ENCODE results near the gene CSPG5.

Gene CSPG5

GRCh38 chr3:47604145-47604544 lies 25.5 kb upstream of the CSPG5 start:
- ATAC-seq (ENCODE audit: low read depth) (no peak), DNase-seq (ENCODE audit: low spot score in 2 of 2) (no peak)
- no peaks in the 10 kb centered on the region for H3K9me3 Mint-ChIP-seq
- peaks cover 31% of the 10 kb centered on the region for H3K36me3 Mint-ChIP-seq
- H3K4me3 Mint-ChIP-seq, result no peak overlapping the region
- no peak overlapping the region for H3K27ac Mint-ChIP-seq
- no peaks in the 10 kb centered on the region for H3K27me3 Mint-ChIP-seq
- no peaks in the 10 kb centered on the region for H3K4me1 Mint-ChIP-seq

GRCh38 chr3:47603332-47603731 lies 24.7 kb upstream of the CSPG5 start:
- Mint-ChIP-seq H3K9me3 (no peaks in the 10 kb centered on the region), H3K36me3 (peaks cover 30% of the 10 kb centered on the region)

GRCh38 chr3:47601281-47601680 lies 22.6 kb upstream of the CSPG5 start:
- Mint-ChIP-seq H3K9me3 (no peaks in the 10 kb centered on the region), H3K4me1 (no peaks in the 10 kb centered on the region), H3K4me3 (no peak overlapping the region), H3K27me3 (no peaks in the 10 kb centered on the region), H3K36me3 (peaks cover 33% of the 10 kb centered on the region), H3K27ac (no peak overlapping the region)
- ATAC-seq (ENCODE audit: low read depth) (no peak), DNase-seq (ENCODE audit: low spot score in 2 of 2) (no peak)

More at GRCh38 chr3:47603332-47603731, 24.7 kb upstream of the CSPG5 start:
- Mint-ChIP-seq H3K27me3 (no peaks in the 10 kb centered on the region), H3K4me3 (no peak overlapping the region), H3K27ac (no peak overlapping the region), H3K4me1 (no peaks in the 10 kb centered on the region)
- ATAC-seq (ENCODE audit: low read depth), result no peak
- DNase-seq (ENCODE audit: low spot score in 2 of 2), result no peak

GRCh38 chr3:47594792-47595191 lies 16.1 kb upstream of the CSPG5 start:
- no peaks in the 10 kb centered on the region for H3K27me3 Mint-ChIP-seq
- DNase-seq (ENCODE audit: low spot score in 2 of 2) (no peak), ATAC-seq (ENCODE audit: low read depth) (no peak)
- H3K4me1 Mint-ChIP-seq, result no peaks in the 10 kb centered on the region
- peaks cover 32% of the 10 kb centered on the region for H3K36me3 Mint-ChIP-seq
- no peak overlapping the region for H3K4me3 Mint-ChIP-seq
- no peaks in the 10 kb centered on the region for H3K9me3 Mint-ChIP-seq
- no peak overlapping the region for H3K27ac Mint-ChIP-seq

GRCh38 chr3:47592066-47592795 lies 13.6 kb upstream of the CSPG5 start:
- H3K36me3 Mint-ChIP-seq, result peaks cover 38% of the 10 kb centered on the region
- DNase-seq (ENCODE audit: low spot score in 2 of 2) (no peak), ATAC-seq (ENCODE audit: low read depth) (no peak)
- H3K27ac Mint-ChIP-seq, result no peak overlapping the region
- no peak overlapping the region for H3K4me3 Mint-ChIP-seq
- H3K4me1 Mint-ChIP-seq, result no peaks in the 10 kb centered on the region
- no peaks in the 10 kb centered on the region for H3K9me3 Mint-ChIP-seq
- no peaks in the 10 kb centered on the region for H3K27me3 Mint-ChIP-seq

GRCh38 chr3:47590216-47590615 lies 11.6 kb upstream of the CSPG5 start:
- ATAC-seq (ENCODE audit: low read depth), result no peak
- no peaks in the 10 kb centered on the region for H3K27me3 Mint-ChIP-seq
- H3K9me3 Mint-ChIP-seq, result no peaks in the 10 kb centered on the region
- no peak overlapping the region for H3K4me3 Mint-ChIP-seq
- peak overlapping the region; percentile 46 for H3K27ac Mint-ChIP-seq
- H3K36me3 Mint-ChIP-seq, result peaks cover 42% of the 10 kb centered on the region
- DNase-seq (ENCODE audit: low spot score in 2 of 2), result no peak
- H3K4me1 Mint-ChIP-seq, result no peaks in the 10 kb centered on the region

- no peaks in the 10 kb centered on the region for H3K27me3 Mint-ChIP-seq
- no peak for ATAC-seq (ENCODE audit: low read depth)
- H3K36me3 Mint-ChIP-seq, result peaks cover 36% of the 10 kb centered on the region
- H3K4me1 Mint-ChIP-seq, result no peaks in the 10 kb centered on the region
- H3K4me3 Mint-ChIP-seq, result no peak overlapping the region
- no peaks in the 10 kb centered on the region for H3K9me3 Mint-ChIP-seq
- DNase-seq (ENCODE audit: low spot score in 2 of 2), result no peak
- H3K27ac Mint-ChIP-seq, result no peak overlapping the region
Measured at GRCh38 chr3:47588587-47588986, 9.9 kb upstream of the CSPG5 start.

GRCh38 chr3:47588053-47588452 lies 9.4 kb upstream of the CSPG5 start:
- ATAC-seq (ENCODE audit: low read depth) (no peak), DNase-seq (ENCODE audit: low spot score in 2 of 2) (no peak)
- Mint-ChIP-seq H3K27ac (no peak overlapping the region), H3K9me3 (no peaks in the 10 kb centered on the region), H3K36me3 (peaks cover 36% of the 10 kb centered on the region), H3K27me3 (no peaks in the 10 kb centered on the region), H3K4me1 (no peaks in the 10 kb centered on the region), H3K4me3 (no peak overlapping the region)

GRCh38 chr3:47586746-47587145 lies 8.1 kb upstream of the CSPG5 start:
- Mint-ChIP-seq H3K9me3 (no peaks in the 10 kb centered on the region), H3K4me1 (no peaks in the 10 kb centered on the region), H3K27me3 (no peaks in the 10 kb centered on the region), H3K36me3 (peaks cover 32% of the 10 kb centered on the region), H3K27ac (no peak overlapping the region), H3K4me3 (no peak overlapping the region)
- DNase-seq (ENCODE audit: low spot score in 2 of 2) (no peak), ATAC-seq (ENCODE audit: low read depth) (no peak)

GRCh38 chr3:47583320-47584075 lies 4.8 kb upstream of the CSPG5 start:
- H3K27ac Mint-ChIP-seq, result no peak overlapping the region
- H3K4me1 Mint-ChIP-seq, result peaks cover 2% of the 10 kb centered on the region
- ATAC-seq (ENCODE audit: low read depth) (no peak), DNase-seq (ENCODE audit: low spot score in 2 of 2) (no peak)
- no peaks in the 10 kb centered on the region for H3K9me3 Mint-ChIP-seq
- peaks cover 15% of the 10 kb centered on the region for H3K36me3 Mint-ChIP-seq
- H3K27me3 Mint-ChIP-seq, result peaks cover 7% of the 10 kb centered on the region
- H3K4me3 Mint-ChIP-seq, result no peak overlapping the region

GRCh38 chr3:47581835-47582234 lies 3.2 kb upstream of the CSPG5 start:
- no peak for ATAC-seq (ENCODE audit: low read depth)
- DNase-seq (ENCODE audit: low spot score in 2 of 2), result no peak

GRCh38 chr3:47581422-47581821 lies 2.8 kb upstream of the CSPG5 start:
- H3K4me1 Mint-ChIP-seq, result peaks cover 2% of the 10 kb centered on the region
- peaks cover 7% of the 10 kb centered on the region for H3K27me3 Mint-ChIP-seq
- DNase-seq (ENCODE audit: low spot score in 2 of 2), result no peak
- peaks cover 3% of the 10 kb centered on the region for H3K36me3 Mint-ChIP-seq
- no peak for ATAC-seq (ENCODE audit: low read depth)
- no peak overlapping the region for H3K27ac Mint-ChIP-seq
- H3K4me3 Mint-ChIP-seq, result no peak overlapping the region
- H3K9me3 Mint-ChIP-seq, result no peaks in the 10 kb centered on the region

More at GRCh38 chr3:47581835-47582234, 3.2 kb upstream of the CSPG5 start:
- Mint-ChIP-seq H3K27me3 (peaks cover 7% of the 10 kb centered on the region), H3K4me1 (peaks cover 2% of the 10 kb centered on the region), H3K9me3 (no peaks in the 10 kb centered on the region), H3K36me3 (peaks cover 6% of the 10 kb centered on the region), H3K27ac (no peak overlapping the region), H3K4me3 (no peak overlapping the region)

GRCh38 chr3:47580481-47580880 lies 1.8 kb upstream of the CSPG5 start:
- DNase-seq (ENCODE audit: low spot score in 2 of 2) (no peak), ATAC-seq (ENCODE audit: low read depth) (no peak)
- Mint-ChIP-seq H3K36me3 (no peaks in the 10 kb centered on the region), H3K9me3 (no peaks in the 10 kb centered on the region), H3K27ac (no peak overlapping the region), H3K27me3 (peaks cover 9% of the 10 kb centered on the region), H3K4me1 (peaks cover 2% of the 10 kb centered on the region), H3K4me3 (no peak overlapping the region)

- no peak overlapping the region for H3K27ac Mint-ChIP-seq
- H3K36me3 Mint-ChIP-seq, result no peaks in the 10 kb centered on the region
- DNase-seq (ENCODE audit: low spot score in 2 of 2) (no peak), ATAC-seq (ENCODE audit: low read depth) (no peak)
- H3K4me1 Mint-ChIP-seq, result peaks cover 2% of the 10 kb centered on the region
- no peaks in the 10 kb centered on the region for H3K9me3 Mint-ChIP-seq
- H3K4me3 Mint-ChIP-seq, result peak overlapping the region; percentile 67
- peaks cover 12% of the 10 kb centered on the region for H3K27me3 Mint-ChIP-seq
Measured at GRCh38 chr3:47579875-47580274, 1.2 kb upstream of the CSPG5 start.

Data from memory B cell (primary cell).